Ectodermal cell (in vitro differentiated cells): ENCODE data around the gene PC.
"Not testable (repeated sequence)": the region's sequence is repeated elsewhere in the genome, so short reads cannot be mapped to it uniquely, and the experiment has no call there.

Experiments
- H3K27ac ChIP-seq: 2 replicates; pipeline ENCODE4 v1.7.0; 2013; ENCODE audit warnings: mild to moderate bottlenecking, low read depth, low read length; ENCODE audit not compliant: insufficient read depth, poor library complexity, severe bottlenecking
- H3K27me3 ChIP-seq: 2 replicates; pipeline ENCODE4 v1.7.0; 2013; ENCODE audit warnings: mild to moderate bottlenecking, low read length; ENCODE audit not compliant: insufficient read depth, control insufficient read depth, poor library complexity, severe bottlenecking
- H3K36me3 ChIP-seq: one replicate; pipeline ENCODE4 v1.7.0; 2013; ENCODE audit warnings: low read length; ENCODE audit not compliant: control insufficient read depth, insufficient read depth
- H3K4me1 ChIP-seq: one replicate; pipeline ENCODE4 v1.7.0; 2013; ENCODE audit warnings: low read length; ENCODE audit not compliant: control insufficient read depth, insufficient read depth
- H3K4me3 ChIP-seq: 2 replicates; pipeline ENCODE4 v1.7.0; 2013; ENCODE audit warnings: low read depth, low read length, control low read depth; ENCODE audit not compliant: insufficient read depth
- H3K9me3 ChIP-seq: 2 replicates; pipeline ENCODE4 v1.7.0; 2013; ENCODE audit warnings: mild to moderate bottlenecking, low read length, moderate library complexity; ENCODE audit not compliant: control insufficient read depth
- WGBS, 2 experiments: methylation state at CpG; one replicate each; pipeline ENCODE4 v1.1.7; 2013; ENCODE audit warnings: missing lambda C conversion rate in 2 of 2; 5-methylcytosine and 5-hydroxymethylcytosine counted together

PC gene

GRCh38 chr11:66970371-66970806 is 12.2 kb upstream of the PC start:
- Histone ChIP-seq H3K27ac (no peak overlapping the region), H3K27me3 (no peaks in the 10 kb centered on the region), H3K4me1 (no peaks in the 10 kb centered on the region), H3K36me3 (no peaks in the 10 kb centered on the region), H3K9me3 (no peaks in the 10 kb centered on the region), H3K4me3 (no peak overlapping the region)
- 94 to 97% methylated on average over 4 of the region's 4 CpGs for WGBS, 2 experiments

- H3K4me1 ChIP-seq = no peaks in the 10 kb centered on the region
- H3K27ac ChIP-seq = no peak overlapping the region
- WGBS, 2 experiments = 91 to 98% methylated on average over 6 of the region's 6 CpGs
- H3K36me3 ChIP-seq = no peaks in the 10 kb centered on the region
- H3K27me3 ChIP-seq = no peaks in the 10 kb centered on the region
- no peak overlapping the region for H3K4me3 ChIP-seq
- H3K9me3 ChIP-seq = no peaks in the 10 kb centered on the region
These were observed 11.5 kb upstream of the PC start for GRCh38 chr11:66969584-66970225.

- Histone ChIP-seq H3K27me3 (no peaks in the 10 kb centered on the region), H3K36me3 (no peaks in the 10 kb centered on the region), H3K4me3 (no peak overlapping the region), H3K27ac (no peak overlapping the region), H3K9me3 (no peaks in the 10 kb centered on the region), H3K4me1 (no peaks in the 10 kb centered on the region)
- 90 to 92% methylated on average over 5 of the region's 5 CpGs for WGBS, 2 experiments
These were observed 9.7 kb upstream of the PC start for GRCh38 chr11:66967670-66968425.

- WGBS, 2 experiments = 90 to 94% methylated on average over 5 of the region's 5 CpGs
- H3K4me1 ChIP-seq = no peaks in the 10 kb centered on the region
- H3K9me3 ChIP-seq = no peaks in the 10 kb centered on the region
- H3K36me3 ChIP-seq = no peaks in the 10 kb centered on the region
- no peak overlapping the region for H3K27ac ChIP-seq
- no peak overlapping the region for H3K4me3 ChIP-seq
- H3K27me3 ChIP-seq = no peaks in the 10 kb centered on the region
These were observed 8.2 kb upstream of the PC start for GRCh38 chr11:66966351-66966750.

GRCh38 chr11:66964495-66964894 is 6.3 kb upstream of the PC start:
- 85 to 96% methylated on average over 3 of the region's 3 CpGs for WGBS, 2 experiments
- Histone ChIP-seq H3K36me3 (no peaks in the 10 kb centered on the region), H3K27ac (no peak overlapping the region), H3K4me3 (no peak overlapping the region), H3K27me3 (peaks cover 2% of the 10 kb centered on the region), H3K9me3 (no peaks in the 10 kb centered on the region), H3K4me1 (no peaks in the 10 kb centered on the region)

- Histone ChIP-seq H3K9me3 (no peaks in the 10 kb centered on the region), H3K27me3 (peaks cover 9% of the 10 kb centered on the region), H3K4me1 (no peaks in the 10 kb centered on the region), H3K36me3 (no peaks in the 10 kb centered on the region), H3K4me3 (no peak overlapping the region), H3K27ac (no peak overlapping the region)
- WGBS, 2 experiments = 80 to 100% methylated on average over 1 to 2 of the region's 5 CpGs
These were observed 4.6 kb upstream of the PC start for GRCh38 chr11:66962801-66963200.

- no peaks in the 10 kb centered on the region for H3K36me3 ChIP-seq
- H3K27me3 ChIP-seq = peaks cover 9% of the 10 kb centered on the region
- no peak overlapping the region for H3K4me3 ChIP-seq
- no peaks in the 10 kb centered on the region for H3K9me3 ChIP-seq
- WGBS, 2 experiments = 78 to 89% methylated on average over 2 of the region's 2 CpGs
- no peak overlapping the region for H3K27ac ChIP-seq
- H3K4me1 ChIP-seq = peaks cover under 1% of the 10 kb centered on the region
These were observed 4.1 kb upstream of the PC start for GRCh38 chr11:66962247-66962646.

- H3K27me3 ChIP-seq, H3K36me3 ChIP-seq, H3K27ac ChIP-seq, H3K9me3 ChIP-seq, H3K4me3 ChIP-seq, H3K4me1 ChIP-seq: not testable (repeated sequence)
- 88 to 89% methylated on average over 5 of the region's 5 CpGs for WGBS, 2 experiments
These were observed 3.6 kb upstream of the PC start for GRCh38 chr11:66961691-66962213.

- H3K4me3 ChIP-seq = no peak overlapping the region
- no peaks in the 10 kb centered on the region for H3K36me3 ChIP-seq
- H3K4me1 ChIP-seq = peaks cover 7% of the 10 kb centered on the region
- 42 to 48% methylated on average over 10 of the region's 10 CpGs for WGBS, 2 experiments
- H3K27ac ChIP-seq = no peak overlapping the region
- H3K9me3 ChIP-seq = no peaks in the 10 kb centered on the region
- peaks cover 9% of the 10 kb centered on the region for H3K27me3 ChIP-seq
These were observed 732 bp upstream of the PC start for GRCh38 chr11:66958956-66959274.

- no peak overlapping the region for H3K27ac ChIP-seq
- 1% methylated on average over 40 of the region's 40 CpGs for WGBS, 2 experiments
These were observed 282 bp downstream of the PC start for GRCh38 chr11:66957971-66958231.

More at GRCh38 chr11:66957971-66958231, 282 bp downstream of the PC start:
- Histone ChIP-seq H3K9me3 (no peaks in the 10 kb centered on the region), H3K27me3 (peaks cover 9% of the 10 kb centered on the region), H3K4me1 (peaks cover 7% of the 10 kb centered on the region), H3K36me3 (no peaks in the 10 kb centered on the region), H3K4me3 (peak overlapping the region; percentile 69)
